Keratinocyte (primary cell): ENCODE data around the gene DCN.
"Not testable (repeated sequence)": the region's sequence is repeated elsewhere in the genome, so short reads cannot be mapped to it uniquely, and the experiment has no call there.

Source experiments
- CTCF ChIP-seq, 3 experiments: IDR thresholded peaks in 1 of 3; conservative IDR thresholded peaks in 1 of 3; optimal IDR thresholded peaks in 1 of 3; 2 replicates in 2 of 3; 3 replicates in 1 of 3; pipeline versions ENCODE3 to v1.5.1; 2011; ENCODE audit warnings: low read length in 3 of 3, mild to moderate bottlenecking in 3 of 3, moderate library complexity in 2 of 3, control low read depth in 1 of 3, inconsistent platforms in 1 of 3; ENCODE audit not compliant: insufficient read depth in 2 of 3; ENCODE audit errors: extremely low read depth in 1 of 3
- EZH2 ChIP-seq: IDR thresholded peaks from one replicate; pipeline ENCODE4 v1.6.1; 2012; ENCODE audit warnings: inconsistent platforms, mild to moderate bottlenecking, low read length, moderate library complexity

GRCh38 chr12:91207301-91207700, 24.7 kb upstream of the DCN start:
- TF ChIP-seq CTCF (optimal IDR thresholded peaks at IDR 0.05 in 1 of 3, IDR thresholded peaks at IDR 0.05 in 1 of 3, conservative IDR thresholded peaks at IDR 0.05 in 1 of 3; ENCODE audit: extremely low read depth in 1 of 3, insufficient read depth in 2 of 3, low read length in 3 of 3); EZH2: not testable (repeated sequence)
